Smooth muscle cell (in vitro differentiated cells): ENCODE results near the gene AGAP1. TPM values are rescaled to one million over a fixed set of nuclear protein-coding genes. Genes with fewer than 3 reads are reported as not detected.

Experiments
- DNase-seq: peaks from one replicate; lab custom pipeline; 2025; ENCODE audit not compliant: unreplicated experiment; lab: John Stamatoyannopoulos, UW
- H2AFZ ChIP-seq: fragments of 200-600 bp; sonication (generic); 2 replicates; pipeline ENCODE4 v1.6.0; 2016; ENCODE audit warnings: antibody characterized with exemption, low read depth, mild to moderate bottlenecking
- H3F3A ChIP-seq: fragments of 200-600 bp; sonication (generic); 2 replicates; pipeline ENCODE4 v1.6.0; 2017; ENCODE audit warnings: antibody characterized with exemption, low read depth
- H3K27ac ChIP-seq: fragments of 200-600 bp; sonication (generic); 2 replicates; pipeline ENCODE4 v1.5.1; 2016; ENCODE audit warnings: low read depth, mild to moderate bottlenecking
- H3K27me3 ChIP-seq: fragments of 200-600 bp; sonication (generic); 2 replicates; pipeline ENCODE4 v1.6.1; 2016; ENCODE audit warnings: low read depth, mild to moderate bottlenecking
- H3K36me3 ChIP-seq: fragments of 200-600 bp; sonication (generic); 2 replicates; pipeline ENCODE4 v1.5.1; 2016; ENCODE audit warnings: low read depth
- H3K4me1 ChIP-seq: fragments of 200-600 bp; sonication (generic); 2 replicates; pipeline ENCODE4 v1.5.1; 2016; ENCODE audit warnings: low read depth
- H3K4me2 ChIP-seq: fragments of 200-600 bp; sonication (generic); 2 replicates; pipeline ENCODE4 v1.6.0; 2016; ENCODE audit warnings: mild to moderate bottlenecking
- H3K4me3 ChIP-seq: fragments of 200-600 bp; sonication (generic); 2 replicates; pipeline ENCODE4 v1.5.1; 2016; ENCODE audit warnings: mild to moderate bottlenecking
- H3K79me2 ChIP-seq: fragments of 200-600 bp; sonication (generic); 2 replicates; pipeline ENCODE4 v1.6.0; 2016; ENCODE audit warnings: low read depth, mild to moderate bottlenecking
- H3K9ac ChIP-seq: fragments of 200-600 bp; sonication (generic); 2 replicates; pipeline ENCODE4 v1.6.0; 2016; ENCODE audit warnings: low read depth
- H3K9me3 ChIP-seq: fragments of 200-600 bp; sonication (generic); replicated peaks from 2 replicates; pipeline ENCODE4 v1.5.1; 2016; ENCODE audit warnings: low read depth
- H4K20me1 ChIP-seq: fragments of 200-600 bp; sonication (generic); 2 replicates; pipeline ENCODE4 v1.6.0; 2016; ENCODE audit warnings: low read depth
- WGBS: methylation state at CpG from one replicate; pipeline ENCODE4 v1.1.7; 2016; ENCODE audit warnings: low lambda C conversion rate; 5-methylcytosine and 5-hydroxymethylcytosine counted together
- polyA plus RNA-seq: library from polyadenylated mRNA; unstranded; fragments of >200 nt; fragmentation: Nextera tagmentation; extraction: Ambion mirVana; gene quantifications from 2 replicates; pipeline ENCODE4 v1.2.1, GENCODE V29; 2016
- total RNA-seq: library from RNA; depleted of rRNA; stranded (reverse); fragments of >200 nt; gene quantifications from 2 replicates; pipeline ENCODE4 v1.2.3, GENCODE V29; 2014
- TF ChIP-seq, protein P1 (sequence below): fragments of 200-600 bp; sonication (generic); IDR thresholded peaks from 2 replicates; pipeline ENCODE4 v1.5.1; 2017; ENCODE audit warnings: borderline replicate concordance, mild to moderate bottlenecking, antibody characterized with exemption; ENCODE audit not compliant: insufficient read depth, poor library complexity, severe bottlenecking

Gene AGAP1
- total and polyA plus RNA-seq, 2 experiments from 2014 or later = 3.9 to 9.8 TPM

GRCh38 chr2:235697041-235697440 is 203.2 kb downstream of the AGAP1 start:
- H3K79me2 ChIP-seq = peaks cover 43% of the 10 kb centered on the region

DNA sequence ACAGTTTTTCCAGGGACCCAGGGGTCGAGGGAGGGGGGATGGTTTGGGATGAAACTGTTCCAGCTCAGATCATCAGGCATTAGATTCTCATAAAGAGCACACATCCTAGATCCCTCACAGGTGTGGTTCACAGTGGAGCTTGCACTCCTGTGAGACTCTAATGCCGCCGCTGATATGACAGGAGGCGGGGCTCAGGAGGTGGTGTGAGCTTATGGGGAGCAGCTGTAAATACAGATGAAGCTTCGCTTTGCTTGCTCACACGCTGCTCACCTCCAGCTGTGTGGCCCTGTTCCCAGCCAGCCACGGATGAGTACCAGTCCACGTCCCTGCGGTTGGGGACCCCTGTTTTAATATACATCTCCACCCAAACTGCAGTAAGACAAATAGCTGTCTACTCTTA is 204.2 kb downstream of the AGAP1 start:
- TF ChIP-seq, protein P1, sequence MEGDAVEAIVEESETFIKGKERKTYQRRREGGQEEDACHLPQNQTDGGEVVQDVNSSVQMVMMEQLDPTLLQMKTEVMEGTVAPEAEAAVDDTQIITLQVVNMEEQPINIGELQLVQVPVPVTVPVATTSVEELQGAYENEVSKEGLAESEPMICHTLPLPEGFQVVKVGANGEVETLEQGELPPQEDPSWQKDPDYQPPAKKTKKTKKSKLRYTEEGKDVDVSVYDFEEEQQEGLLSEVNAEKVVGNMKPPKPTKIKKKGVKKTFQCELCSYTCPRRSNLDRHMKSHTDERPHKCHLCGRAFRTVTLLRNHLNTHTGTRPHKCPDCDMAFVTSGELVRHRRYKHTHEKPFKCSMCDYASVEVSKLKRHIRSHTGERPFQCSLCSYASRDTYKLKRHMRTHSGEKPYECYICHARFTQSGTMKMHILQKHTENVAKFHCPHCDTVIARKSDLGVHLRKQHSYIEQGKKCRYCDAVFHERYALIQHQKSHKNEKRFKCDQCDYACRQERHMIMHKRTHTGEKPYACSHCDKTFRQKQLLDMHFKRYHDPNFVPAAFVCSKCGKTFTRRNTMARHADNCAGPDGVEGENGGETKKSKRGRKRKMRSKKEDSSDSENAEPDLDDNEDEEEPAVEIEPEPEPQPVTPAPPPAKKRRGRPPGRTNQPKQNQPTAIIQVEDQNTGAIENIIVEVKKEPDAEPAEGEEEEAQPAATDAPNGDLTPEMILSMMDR = no peak
- Histone ChIP-seq H3F3A (peaks cover 3% of the 10 kb centered on the region), H3K79me2 (peaks cover 41% of the 10 kb centered on the region), H3K4me1 (peaks cover 8% of the 10 kb centered on the region), H3K4me3 (no peak overlapping the region), H3K27me3 (no peaks in the 10 kb centered on the region), H3K9ac (no peak overlapping the region), H3K36me3 (no peaks in the 10 kb centered on the region), H3K27ac (no peak overlapping the region), H4K20me1 (peaks cover 98% of the 10 kb centered on the region), H2AFZ (no peak overlapping the region), H3K4me2 (no peak overlapping the region), H3K9me3 (no peaks in the 10 kb centered on the region)
- DNase-seq = no peak
- 92% methylated on average over 9 of the region's 9 CpGs for WGBS

More at GRCh38 chr2:235697041-235697440, 203.2 kb downstream of the AGAP1 start:
- no peak for DNase-seq
- 88% methylated on average over 8 of the region's 8 CpGs for WGBS
- H3K4me3 ChIP-seq = no peak overlapping the region
- H3K9ac ChIP-seq = no peak overlapping the region
- H3K9me3 ChIP-seq = no peaks in the 10 kb centered on the region
- no peaks in the 10 kb centered on the region for H3F3A ChIP-seq
- peaks cover 98% of the 10 kb centered on the region for H4K20me1 ChIP-seq
- H3K27me3 ChIP-seq = no peaks in the 10 kb centered on the region
- H3K27ac ChIP-seq = no peak overlapping the region
- peaks cover 8% of the 10 kb centered on the region for H3K4me1 ChIP-seq
- no peaks in the 10 kb centered on the region for H3K36me3 ChIP-seq
- TF ChIP-seq, protein P1 = no peak
- no peak overlapping the region for H3K4me2 ChIP-seq
- H2AFZ ChIP-seq = no peak overlapping the region

DNA sequence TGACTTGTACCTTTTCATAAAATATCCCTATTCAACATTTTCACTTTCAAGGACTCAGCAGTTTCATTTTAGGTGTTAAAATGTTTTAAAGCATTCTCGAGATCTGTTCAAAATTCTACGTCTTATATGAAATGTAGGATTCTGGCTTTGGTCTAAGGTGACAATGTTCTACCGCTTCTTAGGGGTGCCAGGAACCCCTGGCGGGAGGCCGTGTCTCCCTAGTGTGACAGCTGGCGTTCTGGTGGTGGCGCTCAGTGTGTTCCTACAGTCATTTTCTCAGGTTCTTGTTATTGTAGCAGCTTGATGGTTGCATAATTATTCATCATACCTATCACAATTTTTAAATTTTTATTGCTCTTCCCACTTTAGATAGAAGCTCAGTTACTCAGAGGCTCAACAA is 204.6 kb downstream of the AGAP1 start:
- Histone ChIP-seq H3K27me3 (no peaks in the 10 kb centered on the region), H3K4me1 (peaks cover 8% of the 10 kb centered on the region), H3F3A (peaks cover 3% of the 10 kb centered on the region), H3K27ac (no peak overlapping the region), H3K9me3 (no peaks in the 10 kb centered on the region), H2AFZ (no peak overlapping the region), H3K4me2 (no peak overlapping the region), H3K4me3 (no peak overlapping the region), H3K79me2 (peaks cover 41% of the 10 kb centered on the region), H4K20me1 (peaks cover 98% of the 10 kb centered on the region), H3K36me3 (no peaks in the 10 kb centered on the region), H3K9ac (no peak overlapping the region)
- 97% methylated on average over 7 of the region's 7 CpGs for WGBS
- DNase-seq = no peak
- TF ChIP-seq, protein P1 = no peak

DNA sequence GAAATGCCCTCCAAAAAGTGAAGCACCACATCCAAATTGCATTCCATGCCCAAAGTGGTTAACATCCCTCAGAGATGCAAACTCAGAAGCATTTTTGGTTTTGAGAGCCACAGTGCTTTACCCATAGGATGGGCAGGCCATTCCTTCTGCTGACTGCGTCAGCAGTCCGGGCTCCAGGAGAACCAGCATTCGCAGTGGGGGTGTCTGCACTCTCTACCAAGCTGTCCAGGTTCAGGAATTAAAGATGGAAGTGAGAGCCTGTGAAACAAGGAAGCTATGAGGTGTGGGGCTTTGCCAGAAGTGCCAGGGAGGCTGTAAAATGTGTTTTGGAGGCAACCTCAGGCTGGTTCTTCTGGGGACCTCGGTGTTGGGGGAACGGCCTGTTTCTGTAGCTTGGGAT is 205.7 kb downstream of the AGAP1 start:
- Histone ChIP-seq H4K20me1 (peaks cover 98% of the 10 kb centered on the region), H3K79me2 (peaks cover 38% of the 10 kb centered on the region)

More for the DNA sequence above, 205.7 kb downstream of the AGAP1 start:
- Histone ChIP-seq H3K9ac (no peak overlapping the region), H3K4me1 (peaks cover 8% of the 10 kb centered on the region), H3K36me3 (no peaks in the 10 kb centered on the region), H3K9me3 (no peaks in the 10 kb centered on the region), H3F3A (peaks cover 3% of the 10 kb centered on the region), H2AFZ (no peak overlapping the region), H3K27ac (no peak overlapping the region), H3K4me2 (no peak overlapping the region), H3K27me3 (no peaks in the 10 kb centered on the region), H3K4me3 (no peak overlapping the region)
- no peak for DNase-seq
- TF ChIP-seq, protein P1 = no peak
- 95% methylated on average over 5 of the region's 5 CpGs for WGBS
